GM06990 (cell line): ENCODE results near the gene FYN.
A peak's percentile ranks its signal among the peaks of the same experiment; 100 is the strongest.

Experiments
- DNase-seq: peaks from one replicate; pipeline ENCODE4 v3.0.0-alpha.2; 2011; ENCODE audit not compliant: insufficient read length; ENCODE audit errors: extremely low read depth
- H3K27me3 ChIP-seq: replicated peaks from 2 replicates; pipeline ENCODE4 v1.6.0; 2011; ENCODE audit warnings: low read length; ENCODE audit not compliant: control insufficient read depth, insufficient read depth
- H3K36me3 ChIP-seq: 2 replicates; pipeline ENCODE4 v1.5.1; 2011; ENCODE audit warnings: low read length; ENCODE audit not compliant: control insufficient read depth, insufficient read depth
- H3K4me3 ChIP-seq: replicated peaks from 2 replicates; pipeline ENCODE4 v1.5.1; 2011; ENCODE audit warnings: low read depth, mild to moderate bottlenecking, control low read depth, low read length
- CTCF ChIP-seq: IDR thresholded peaks from 2 replicates; pipeline ENCODE4 v1.5.1; 2011; ENCODE audit warnings: low read length, control low read depth, mild to moderate bottlenecking, inconsistent platforms; ENCODE audit not compliant: insufficient read depth, poor library complexity, severe bottlenecking

Gene FYN

GRCh38 chr6:111734068-111735061, 138.9 kb downstream of the FYN start:
- Histone ChIP-seq H3K36me3 (no peaks in the 10 kb centered on the region), H3K4me3 (no peak overlapping the region), H3K27me3 (no peaks in the 10 kb centered on the region)
- TF ChIP-seq CTCF: no peak
- DNase-seq: no peak

GRCh38 chr6:111732390-111732789, 140.9 kb downstream of the FYN start:
- DNase-seq: no peak
- H3K36me3 ChIP-seq: no peaks in the 10 kb centered on the region
- TF ChIP-seq CTCF: no peak
- no peaks in the 10 kb centered on the region for H3K27me3 ChIP-seq
- H3K4me3 ChIP-seq: no peak overlapping the region

GRCh38 chr6:111731456-111732195, 141.6 kb downstream of the FYN start:
- no peak overlapping the region for H3K4me3 ChIP-seq
- no peak for TF ChIP-seq CTCF
- H3K27me3 ChIP-seq: no peaks in the 10 kb centered on the region; the same call in 1 of the 2 replicates
- no peak for DNase-seq
- no peaks in the 10 kb centered on the region for H3K36me3 ChIP-seq

GRCh38 chr6:111730864-111731263, 142.4 kb downstream of the FYN start:
- Histone ChIP-seq H3K4me3 (no peak overlapping the region), H3K36me3 (no peaks in the 10 kb centered on the region), H3K27me3 (no peaks in the 10 kb centered on the region; the same call in 1 of the 2 replicates)
- DNase-seq: no peak
- no peak for TF ChIP-seq CTCF

GRCh38 chr6:111727802-111728201, 145.4 kb downstream of the FYN start:
- Histone ChIP-seq H3K27me3 (no peaks in the 10 kb centered on the region; the same call in 1 of the 2 replicates), H3K4me3 (no peak overlapping the region), H3K36me3 (no peaks in the 10 kb centered on the region)
- TF ChIP-seq CTCF: peak; percentile 18
- DNase-seq: no peak
